Activated T-helper 2 cell treated with anti-CD3 and anti-CD28 coated beads, Interferon-gamma antibody, Interleukin-2, Interleukin-4, amounts not matched to agents 10 μg/mL and 5 μg/mL and 100 μg/mL, durations not matched to agents 14 hours and 24 hours and 36 hours (primary cell): ENCODE results near the gene CISD1. TPM values are rescaled to one million over a fixed set of nuclear protein-coding genes. Genes with fewer than 3 reads are reported as not detected.

Source experiments
- DNase-seq: peaks from one replicate; pipeline ENCODE4 v3.0.0; 2021; ENCODE audit warnings: low spot score
- H3K27ac Mint-ChIP-seq: one replicate; pipeline ENCODE4 v1.8.0; 2021; ENCODE audit warnings: mixed read lengths
- H3K27me3 Mint-ChIP-seq: one replicate; pipeline ENCODE4 v1.8.0; 2021; ENCODE audit warnings: low read depth, mixed read lengths
- H3K36me3 Mint-ChIP-seq: one replicate; pipeline ENCODE4 v1.8.0; 2021; ENCODE audit warnings: low read depth, mixed read lengths
- H3K4me1 Mint-ChIP-seq: one replicate; pipeline ENCODE4 v1.8.0; 2021; ENCODE audit warnings: low read depth, mixed read lengths
- H3K4me3 Mint-ChIP-seq: one replicate; pipeline ENCODE4 v1.8.0; 2021; ENCODE audit warnings: low read depth, mild to moderate bottlenecking, moderate library complexity, mixed read lengths
- H3K9me3 Mint-ChIP-seq: one replicate; pipeline ENCODE4 v1.8.0; 2021; ENCODE audit warnings: mixed read lengths
- intact Hi-C: fragments of 100-400 bp; cut with micrococcal nuclease; formaldehyde crosslinking; loops from one replicate; pipeline ENCODE4 v1.15.1; 2023
- total RNA-seq: library from RNA; stranded (reverse); gene quantifications from 2 replicates; pipeline ENCODE4 v1.2.3, GENCODE V29; 2022

Gene CISD1
- total RNA-seq, 1 donor from 2014 or later = 43.2 TPM

- Mint-ChIP-seq H3K9me3 (no peaks in the 10 kb centered on the region), H3K27ac (peak within 1 kb of the TSS; percentile 95), H3K27me3 (no peaks in the 10 kb centered on the region), H3K4me1 (peaks cover 24% of the 10 kb centered on the region), H3K4me3 (peak within 1 kb of the TSS; percentile 90), H3K36me3 (peaks cover 5% of the 10 kb centered on the region)
- intact Hi-C loops = loop anchor here (1.0 to 10.0 kb wide), 3 partner anchors 31 to 1637 kb away; partner anchors contain the start of genes CCDC6 and UBE2D1
- peak; percentile 94 for DNase-seq
Measured at GRCh38 chr10:58267713-58268453, 1.1 kb upstream of the CISD1 start, which contains the start of gene IPMK. Gene IPMK (minus strand): TSS chr10:58267894. CDS start chr10:58267611, 283 bp downstream.

- Mint-ChIP-seq H3K27me3 (no peaks in the 10 kb centered on the region), H3K4me1 (peaks cover 24% of the 10 kb centered on the region), H3K4me3 (peak overlapping the region; percentile 90), H3K36me3 (peaks cover 5% of the 10 kb centered on the region), H3K9me3 (no peaks in the 10 kb centered on the region), H3K27ac (peak overlapping the region; percentile 95)
- DNase-seq = no peak
- intact Hi-C loops = loop anchor here (2.0 to 10.0 kb wide), 2 partner anchors 66 to 1636 kb away; partner anchors contain the start of genes CCDC6 and UBE2D1
Measured at GRCh38 chr10:58268454-58268945, 462 bp upstream of the CISD1 start.

- peaks cover 5% of the 10 kb centered on the region for H3K36me3 Mint-ChIP-seq
- H3K4me1 Mint-ChIP-seq = peaks cover 17% of the 10 kb centered on the region
- peak overlapping the region; percentile 90 for H3K4me3 Mint-ChIP-seq
- intact Hi-C loops = loop anchor here (1.0 to 10.0 kb wide), 5 partner anchors 12 to 1908 kb away; partner anchors contain the start of genes CCDC6, TFAM, UBE2D1 and ZWINT
- H3K9me3 Mint-ChIP-seq = no peaks in the 10 kb centered on the region
- no peak for DNase-seq
- H3K27ac Mint-ChIP-seq = peak overlapping the region; percentile 95
- H3K27me3 Mint-ChIP-seq = no peaks in the 10 kb centered on the region
Measured at GRCh38 chr10:58269782-58270290, 874 bp downstream of the CISD1 start.

DNA sequence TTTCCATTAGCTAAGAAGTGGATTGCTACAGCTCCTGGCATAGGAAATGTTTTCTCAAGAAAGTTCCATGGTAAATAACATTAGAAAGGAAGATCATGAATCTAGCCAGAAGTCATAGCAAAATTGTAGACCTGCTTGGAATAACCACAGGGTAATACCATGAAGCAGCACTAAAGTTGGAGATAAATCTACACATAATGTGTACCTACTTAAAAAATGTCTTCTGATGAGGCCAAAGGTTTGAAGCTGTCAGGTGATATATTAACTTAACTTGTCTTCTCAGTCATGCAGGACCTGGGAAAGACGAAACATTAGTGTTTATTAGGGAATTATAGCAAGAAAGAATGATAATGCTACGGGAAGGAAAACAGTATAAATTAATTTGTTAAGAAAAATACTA is 6.3 kb downstream of the CISD1 start:
- Mint-ChIP-seq H3K36me3 (peaks cover 21% of the 10 kb centered on the region), H3K4me1 (peaks cover 19% of the 10 kb centered on the region), H3K27me3 (no peaks in the 10 kb centered on the region), H3K9me3 (no peaks in the 10 kb centered on the region), H3K27ac (no peak overlapping the region), H3K4me3 (no peak overlapping the region)
- intact Hi-C loops = no loop called here
- DNase-seq = no peak

GRCh38 chr10:58275908-58276307 is 6.9 kb downstream of the CISD1 start:
- no peaks in the 10 kb centered on the region for H3K27me3 Mint-ChIP-seq
- no peak overlapping the region for H3K4me3 Mint-ChIP-seq
- no peaks in the 10 kb centered on the region for H3K9me3 Mint-ChIP-seq
- H3K27ac Mint-ChIP-seq = no peak overlapping the region
- peaks cover 27% of the 10 kb centered on the region for H3K36me3 Mint-ChIP-seq
- peaks cover 20% of the 10 kb centered on the region for H3K4me1 Mint-ChIP-seq
- intact Hi-C loops = no loop called here
- DNase-seq = no peak

- Mint-ChIP-seq H3K4me3 (no peak overlapping the region), H3K4me1 (peaks cover 31% of the 10 kb centered on the region), H3K27ac (no peak overlapping the region), H3K9me3 (no peaks in the 10 kb centered on the region), H3K36me3 (peaks cover 34% of the 10 kb centered on the region), H3K27me3 (no peaks in the 10 kb centered on the region)
- DNase-seq = no peak
- intact Hi-C loops = no loop called here
Measured at GRCh38 chr10:58278274-58278961, 9.5 kb downstream of the CISD1 start.

- intact Hi-C loops = no loop called here
- H3K36me3 Mint-ChIP-seq = peaks cover 35% of the 10 kb centered on the region
- no peaks in the 10 kb centered on the region for H3K27me3 Mint-ChIP-seq
- no peak for DNase-seq
- no peak overlapping the region for H3K4me3 Mint-ChIP-seq
- H3K27ac Mint-ChIP-seq = no peak overlapping the region
- no peaks in the 10 kb centered on the region for H3K9me3 Mint-ChIP-seq
- H3K4me1 Mint-ChIP-seq = peaks cover 31% of the 10 kb centered on the region
Measured at GRCh38 chr10:58278962-58279307, 10.0 kb downstream of the CISD1 start.

- H3K9me3 Mint-ChIP-seq = no peaks in the 10 kb centered on the region
- no peaks in the 10 kb centered on the region for H3K27me3 Mint-ChIP-seq
- H3K4me1 Mint-ChIP-seq = peaks cover 31% of the 10 kb centered on the region
- intact Hi-C loops = loop anchor here (5.0 to 10.0 kb wide), 3 partner anchors 107 to 1602 kb away; partner anchors contain the start of genes BICC1 and TFAM
- no peak overlapping the region for H3K4me3 Mint-ChIP-seq
- peaks cover 35% of the 10 kb centered on the region for H3K36me3 Mint-ChIP-seq
- no peak overlapping the region for H3K27ac Mint-ChIP-seq
- no peak for DNase-seq
Measured at GRCh38 chr10:58280477-58280876, 11.5 kb downstream of the CISD1 start.

DNA sequence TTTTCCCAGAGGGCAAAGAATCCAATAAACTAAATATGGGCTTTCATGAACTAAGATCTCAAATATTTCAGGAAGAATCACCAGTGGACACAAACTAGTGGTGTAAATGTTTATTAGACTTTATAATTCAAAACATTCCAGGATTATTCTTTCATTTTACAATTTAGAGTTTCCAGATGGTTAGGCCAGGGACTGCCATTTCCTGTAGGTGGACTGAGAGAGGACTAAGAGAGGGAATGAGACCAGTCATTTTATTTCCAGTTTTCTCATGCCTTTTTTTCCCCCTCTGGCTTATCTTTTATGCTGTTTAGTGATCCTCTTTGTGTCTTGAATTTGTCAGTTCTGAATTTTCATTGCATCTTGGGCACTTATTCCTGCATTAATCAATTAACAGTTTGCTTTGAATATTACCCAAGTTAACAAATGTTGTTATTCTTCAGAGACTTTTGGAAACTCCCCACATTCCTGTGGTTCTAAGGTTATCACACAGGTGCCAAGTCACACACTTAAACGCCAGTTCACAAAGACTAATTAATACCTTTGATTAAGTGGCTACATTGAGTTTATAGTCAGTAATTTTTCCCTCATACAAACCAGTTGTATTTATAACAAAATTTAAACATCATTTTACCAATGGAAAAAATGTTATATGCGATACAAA is 12.3 kb downstream of the CISD1 start:
- intact Hi-C loops = loop anchor here (5.0 to 10.0 kb wide), 3 partner anchors 106 to 1601 kb away; partner anchors contain the start of genes BICC1 and TFAM
- Mint-ChIP-seq H3K9me3 (no peaks in the 10 kb centered on the region), H3K4me3 (no peak overlapping the region), H3K4me1 (peaks cover 31% of the 10 kb centered on the region), H3K27me3 (no peaks in the 10 kb centered on the region), H3K36me3 (peaks cover 35% of the 10 kb centered on the region), H3K27ac (no peak overlapping the region)
- no peak for DNase-seq

DNA sequence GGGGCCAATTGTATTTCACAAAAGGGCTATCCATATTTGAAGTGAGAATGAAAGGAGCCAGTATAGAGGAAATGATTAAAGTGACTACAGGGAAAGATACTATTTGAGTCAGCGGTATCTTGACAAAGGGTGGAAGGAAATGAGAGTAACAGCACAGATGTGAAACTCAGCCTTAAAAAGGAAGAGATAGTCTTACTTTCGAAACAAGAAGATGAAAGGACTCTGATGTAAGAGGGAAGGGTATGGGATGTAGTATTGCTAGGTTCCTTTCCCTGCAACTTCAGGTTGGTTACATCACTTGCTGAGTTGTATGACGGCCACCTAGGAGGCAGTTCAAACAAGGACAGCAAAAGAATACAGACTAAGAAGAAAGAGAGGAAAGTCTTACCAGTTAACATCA is 13.7 kb downstream of the CISD1 start:
- intact Hi-C loops = loop anchor here (1.0 to 10.0 kb wide), 7 partner anchors 9 to 1600 kb away; partner anchors contain the start of genes BICC1, CISD1, TFAM and UBE2D1
- peak; percentile 32 for DNase-seq
- H3K36me3 Mint-ChIP-seq = peaks cover 35% of the 10 kb centered on the region
- peak overlapping the region; percentile 1 for H3K27ac Mint-ChIP-seq
- H3K9me3 Mint-ChIP-seq = no peaks in the 10 kb centered on the region
- H3K4me3 Mint-ChIP-seq = peak overlapping the region; percentile 38
- no peaks in the 10 kb centered on the region for H3K27me3 Mint-ChIP-seq
- peaks cover 31% of the 10 kb centered on the region for H3K4me1 Mint-ChIP-seq

DNA sequence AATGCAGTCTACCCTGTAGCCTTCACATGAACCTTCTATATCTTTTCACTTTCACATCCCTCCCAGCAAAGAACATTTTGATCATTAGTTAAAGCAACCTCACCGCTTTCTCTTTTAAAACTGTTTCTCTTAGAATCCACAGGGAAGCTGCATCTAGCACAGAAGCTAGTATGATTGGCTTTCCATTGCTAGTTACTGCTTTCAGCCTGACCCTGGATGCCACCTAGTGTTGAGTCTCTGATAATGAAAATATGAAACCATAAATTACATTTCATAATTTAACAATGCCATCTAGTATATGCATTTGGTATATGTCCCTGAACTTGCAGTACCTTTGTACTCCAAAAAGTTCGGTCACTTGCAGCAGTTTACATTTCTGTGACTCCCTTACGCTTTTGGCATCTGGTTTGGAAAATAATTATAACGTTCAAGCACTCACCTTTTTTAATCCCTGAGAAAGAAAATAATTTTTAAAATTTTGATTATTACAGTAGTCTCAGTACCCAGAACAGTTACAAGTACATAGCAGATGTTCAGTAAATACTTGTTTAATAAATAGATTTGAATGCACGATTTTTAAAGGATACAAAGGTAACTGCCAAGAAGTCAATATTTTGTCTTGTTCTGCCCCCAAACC is 22.7 kb downstream of the CISD1 start:
- DNase-seq = no peak
- Mint-ChIP-seq H3K9me3 (no peaks in the 10 kb centered on the region), H3K27me3 (no peaks in the 10 kb centered on the region), H3K4me1 (peaks cover 1% of the 10 kb centered on the region), H3K4me3 (no peak overlapping the region), H3K27ac (no peak overlapping the region), H3K36me3 (peaks cover 8% of the 10 kb centered on the region)
- intact Hi-C loops = loop anchor here (1.0 kb wide), 2 partner anchors 9 to 114 kb away; no protein-coding TSS in a partner anchor

GRCh38 chr10:58293989-58294388 is 25.0 kb downstream of the CISD1 start:
- intact Hi-C loops = no loop called here
- H3K27ac Mint-ChIP-seq = no peak overlapping the region
- H3K4me1 Mint-ChIP-seq = peaks cover 1% of the 10 kb centered on the region
- DNase-seq = no peak
- H3K27me3 Mint-ChIP-seq = no peaks in the 10 kb centered on the region
- peaks cover 3% of the 10 kb centered on the region for H3K36me3 Mint-ChIP-seq
- H3K4me3 Mint-ChIP-seq = no peak overlapping the region
- H3K9me3 Mint-ChIP-seq = no peaks in the 10 kb centered on the region
